ENCODE results near the gene FSTL4. TPM values are rescaled to one million over a fixed set of nuclear protein-coding genes. Genes with fewer than 3 reads are reported as not detected.

Gene FSTL4
- total RNA-seq, 1 donor from 2014 or later, result 0.07 TPM

- Mint-ChIP-seq H3K27ac (ENCODE audit: unreplicated experiment) (no peak overlapping the region), H3K27me3 (ENCODE audit: low read depth) (peaks cover 61% of the 10 kb centered on the region), H3K36me3 (ENCODE audit: low read depth) (no peaks in the 10 kb centered on the region), H3K4me1 (ENCODE audit: low read depth) (no peaks in the 10 kb centered on the region), H3K9me3 (ENCODE audit: low read depth) (no peaks in the 10 kb centered on the region), H3K4me3 (ENCODE audit: unreplicated experiment) (no peak overlapping the region)
- DNase-seq (ENCODE audit: low spot score), result no peak
- TF ChIP-seq, protein P1, sequence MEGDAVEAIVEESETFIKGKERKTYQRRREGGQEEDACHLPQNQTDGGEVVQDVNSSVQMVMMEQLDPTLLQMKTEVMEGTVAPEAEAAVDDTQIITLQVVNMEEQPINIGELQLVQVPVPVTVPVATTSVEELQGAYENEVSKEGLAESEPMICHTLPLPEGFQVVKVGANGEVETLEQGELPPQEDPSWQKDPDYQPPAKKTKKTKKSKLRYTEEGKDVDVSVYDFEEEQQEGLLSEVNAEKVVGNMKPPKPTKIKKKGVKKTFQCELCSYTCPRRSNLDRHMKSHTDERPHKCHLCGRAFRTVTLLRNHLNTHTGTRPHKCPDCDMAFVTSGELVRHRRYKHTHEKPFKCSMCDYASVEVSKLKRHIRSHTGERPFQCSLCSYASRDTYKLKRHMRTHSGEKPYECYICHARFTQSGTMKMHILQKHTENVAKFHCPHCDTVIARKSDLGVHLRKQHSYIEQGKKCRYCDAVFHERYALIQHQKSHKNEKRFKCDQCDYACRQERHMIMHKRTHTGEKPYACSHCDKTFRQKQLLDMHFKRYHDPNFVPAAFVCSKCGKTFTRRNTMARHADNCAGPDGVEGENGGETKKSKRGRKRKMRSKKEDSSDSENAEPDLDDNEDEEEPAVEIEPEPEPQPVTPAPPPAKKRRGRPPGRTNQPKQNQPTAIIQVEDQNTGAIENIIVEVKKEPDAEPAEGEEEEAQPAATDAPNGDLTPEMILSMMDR (IDR thresholded peaks at IDR 0.05), result no peak
Measured at GRCh38 chr5:133605323-133605722, 7.0 kb downstream of the FSTL4 start.

DNA sequence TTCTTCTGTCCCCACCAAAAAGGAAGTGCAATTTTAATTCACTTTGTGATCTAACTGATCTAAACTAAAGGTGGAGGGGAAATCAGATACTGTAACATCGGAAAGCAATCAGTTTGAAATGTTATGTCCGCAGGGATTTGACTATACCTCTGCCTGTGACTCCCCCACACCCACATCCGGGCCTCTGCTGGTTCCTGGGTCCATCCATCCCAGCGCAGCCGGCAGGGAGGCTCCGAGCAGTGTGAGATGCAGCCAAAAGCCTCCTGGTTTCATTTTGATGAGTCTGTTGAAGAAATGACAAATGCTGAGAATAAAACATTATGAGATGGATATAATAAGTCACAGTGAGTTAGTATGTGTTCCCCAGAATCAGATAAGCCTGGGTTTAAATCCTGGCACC is 8.6 kb downstream of the FSTL4 start:
- H3K27me3 Mint-ChIP-seq (ENCODE audit: low read depth), result peaks cover 52% of the 10 kb centered on the region
- no peak for DNase-seq (ENCODE audit: low spot score)
- H3K4me3 Mint-ChIP-seq (ENCODE audit: unreplicated experiment), result no peak overlapping the region
- H3K4me1 Mint-ChIP-seq (ENCODE audit: low read depth), result no peaks in the 10 kb centered on the region
- TF ChIP-seq, protein P1 (IDR thresholded peaks at IDR 0.05), result no peak
- H3K27ac Mint-ChIP-seq (ENCODE audit: unreplicated experiment), result no peak overlapping the region
- H3K36me3 Mint-ChIP-seq (ENCODE audit: low read depth), result no peaks in the 10 kb centered on the region
- H3K9me3 Mint-ChIP-seq (ENCODE audit: low read depth), result no peaks in the 10 kb centered on the region

GRCh38 chr5:133602835-133603380 is 9.4 kb downstream of the FSTL4 start:
- no peaks in the 10 kb centered on the region for H3K4me1 Mint-ChIP-seq (ENCODE audit: low read depth)
- no peaks in the 10 kb centered on the region for H3K36me3 Mint-ChIP-seq (ENCODE audit: low read depth)
- H3K9me3 Mint-ChIP-seq (ENCODE audit: low read depth), result no peaks in the 10 kb centered on the region
- H3K27me3 Mint-ChIP-seq (ENCODE audit: low read depth), result peaks cover 49% of the 10 kb centered on the region
- TF ChIP-seq, protein P1 (IDR thresholded peaks at IDR 0.05), result no peak
- H3K27ac Mint-ChIP-seq (ENCODE audit: unreplicated experiment), result no peak overlapping the region
- no peak overlapping the region for H3K4me3 Mint-ChIP-seq (ENCODE audit: unreplicated experiment)
- no peak for DNase-seq (ENCODE audit: low spot score)

DNA sequence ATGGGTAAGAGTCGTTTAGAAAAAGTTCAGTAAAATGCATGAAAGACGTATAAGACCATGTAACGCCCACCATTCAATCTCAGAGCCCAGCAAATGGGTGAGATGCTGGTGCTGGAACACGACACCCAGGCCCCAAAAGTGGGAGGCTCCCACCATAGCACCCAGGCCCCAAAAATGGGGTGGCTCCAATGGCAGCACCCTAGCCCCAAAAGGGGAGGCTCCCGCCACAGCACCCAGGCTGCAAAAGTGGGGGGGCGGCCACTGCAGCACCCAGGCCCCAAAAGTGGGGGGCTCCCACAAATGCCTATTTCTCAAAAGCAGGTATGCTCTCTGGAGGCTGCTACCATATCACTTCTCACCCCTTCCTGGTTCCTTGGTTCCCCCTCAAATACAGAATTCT is 12.7 kb downstream of the FSTL4 start:
- Mint-ChIP-seq H3K27me3 (ENCODE audit: low read depth) (peaks cover 46% of the 10 kb centered on the region), H3K27ac (ENCODE audit: unreplicated experiment) (no peak overlapping the region), H3K4me1 (ENCODE audit: low read depth) (no peaks in the 10 kb centered on the region), H3K36me3 (ENCODE audit: low read depth) (no peaks in the 10 kb centered on the region), H3K9me3 (ENCODE audit: low read depth) (no peaks in the 10 kb centered on the region), H3K4me3 (ENCODE audit: unreplicated experiment) (no peak overlapping the region)
- DNase-seq (ENCODE audit: low spot score), result no peak
- TF ChIP-seq, protein P1 (IDR thresholded peaks at IDR 0.05), result no peak

DNA sequence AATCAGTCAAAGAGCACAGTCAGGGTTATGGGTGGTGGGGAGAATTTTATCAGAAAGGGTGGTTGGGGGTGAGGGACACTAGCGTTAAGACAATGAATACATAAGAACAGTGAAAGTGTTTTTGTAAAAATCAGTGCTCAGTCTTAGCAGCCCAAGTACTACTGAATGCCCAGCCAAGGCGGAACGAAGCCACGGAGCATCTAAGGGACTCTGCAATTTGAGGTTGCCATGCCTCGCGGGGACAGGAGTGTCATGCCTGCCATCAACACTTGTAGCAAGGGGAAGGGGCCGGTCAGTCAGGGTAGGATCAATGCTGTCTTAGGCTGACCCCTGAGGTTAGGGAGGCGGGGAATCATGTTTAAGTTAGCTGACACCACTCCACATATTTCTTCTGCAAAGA is 13.3 kb downstream of the FSTL4 start:
- Mint-ChIP-seq H3K27ac (ENCODE audit: unreplicated experiment) (no peak overlapping the region), H3K36me3 (ENCODE audit: low read depth) (no peaks in the 10 kb centered on the region), H3K27me3 (ENCODE audit: low read depth) (peaks cover 43% of the 10 kb centered on the region), H3K4me1 (ENCODE audit: low read depth) (no peaks in the 10 kb centered on the region), H3K9me3 (ENCODE audit: low read depth) (no peaks in the 10 kb centered on the region), H3K4me3 (ENCODE audit: unreplicated experiment) (no peak overlapping the region)
- TF ChIP-seq, protein P1 (IDR thresholded peaks at IDR 0.05), result no peak
- DNase-seq (ENCODE audit: low spot score), result no peak
